Measurements from ENCODE around the gene DLL4. TPM values are rescaled to one million over a fixed set of nuclear protein-coding genes. Genes with fewer than 3 reads are reported as not detected.

Gene DLL4
- total RNA-seq, 5 donors from 2014 or later (not counting 1 experiment from before 2014, with no cell fraction given): 0.12 to 0.25 (median 0.13) TPM; not detected in 2

- no peak for ATAC-seq (replicated peaks in 1 of 4)
- H3K4me3 Mint-ChIP-seq: peak overlapping the region in 2 of 3 donors; percentile 80 to 87
- ChIA-PET CTCF (interaction anchor here in 1 of 2 donors (0.6 kb wide), 1 partner anchor 244 kb away, joined by 11 read pairs; no protein-coding TSS in a partner anchor), POLR2A (no interaction called here)
- Histone ChIP-seq H3K27me3 (replicated peaks in 1 of 2; ENCODE audit: control insufficient read depth in 2 of 2, extremely low read depth in 1 of 2, insufficient read depth in 2 of 2, low read length in 1 of 2) (peaks cover 0 to 3% of the 10 kb centered on the region in 2 experiments), H3K4me3 (ENCODE audit: control insufficient read depth in 1 of 2, extremely low read depth in 1 of 2, low read length in 1 of 2) (no peak overlapping the region), H3K9me3 (no peaks in the 10 kb centered on the region), H3K4me1 (ENCODE audit: control insufficient read depth in 1 of 2, extremely low read depth in 1 of 2, insufficient read depth in 2 of 2, low read length in 2 of 2) (peaks cover 16 to 32% of the 10 kb centered on the region in 2 experiments), H3K27ac (ENCODE audit: low read length) (no peak overlapping the region), H3K36me3 (ENCODE audit: control insufficient read depth in 2 of 2, extremely low read depth in 1 of 2, insufficient read depth in 1 of 2, low read length in 1 of 2) (no peaks in the 10 kb centered on the region)
- no peaks in the 10 kb centered on the region for H3K27me3 Mint-ChIP-seq
- H3K27ac Mint-ChIP-seq: no peak overlapping the region
- DNase-seq: no peak
- H3K9me3 Mint-ChIP-seq: no peaks in the 10 kb centered on the region
- H3K36me3 Mint-ChIP-seq: no peaks in the 10 kb centered on the region
- H3K4me1 Mint-ChIP-seq: peaks cover 28 to 39% (median 38%) of the 10 kb centered on the region in 3 donors
- 93% methylated on average over 7 of the region's 9 CpGs for WGBS (ENCODE audit: insufficient coverage)
These were observed 14.7 kb downstream of the DLL4 start for GRCh38 chr15:40943764-40944365.

- ATAC-seq (replicated peaks in 1 of 4) (no peak), DNase-seq (no peak)
- H3K9me3 Mint-ChIP-seq: no peaks in the 10 kb centered on the region
- no peaks in the 10 kb centered on the region for H3K36me3 Mint-ChIP-seq
- Histone ChIP-seq H3K27me3 (replicated peaks in 1 of 2; ENCODE audit: control insufficient read depth in 2 of 2, extremely low read depth in 1 of 2, insufficient read depth in 2 of 2, low read length in 1 of 2) (peaks cover 0 to 3% of the 10 kb centered on the region in 2 experiments), H3K27ac (ENCODE audit: low read length) (no peak overlapping the region), H3K36me3 (ENCODE audit: control insufficient read depth in 2 of 2, extremely low read depth in 1 of 2, insufficient read depth in 1 of 2, low read length in 1 of 2) (no peaks in the 10 kb centered on the region), H3K4me3 (ENCODE audit: control insufficient read depth in 1 of 2, extremely low read depth in 1 of 2, low read length in 1 of 2) (no peak overlapping the region), H3K9me3 (no peaks in the 10 kb centered on the region), H3K4me1 (ENCODE audit: control insufficient read depth in 1 of 2, extremely low read depth in 1 of 2, insufficient read depth in 2 of 2, low read length in 2 of 2) (peaks cover 16 to 32% of the 10 kb centered on the region in 2 experiments)
- ChIA-PET POLR2A (no interaction called here), CTCF (no interaction called here)
- H3K27ac Mint-ChIP-seq: no peak overlapping the region
- H3K4me3 Mint-ChIP-seq: peak overlapping the region in 1 of 3 donors; percentile 87
- H3K27me3 Mint-ChIP-seq: peaks cover 0 to under 1% of the 10 kb centered on the region in 2 donors
- peaks cover 28 to 38% (median 33%) of the 10 kb centered on the region in 3 donors for H3K4me1 Mint-ChIP-seq
- WGBS (ENCODE audit: insufficient coverage): 72% methylated on average over 5 of the region's 11 CpGs
These were observed 15.6 kb downstream of the DLL4 start for GRCh38 chr15:40944510-40945296.

GRCh38 chr15:40948706-40949473 lies 19.8 kb downstream of the DLL4 start:
- peaks cover 0 to 3% of the 10 kb centered on the region in 2 donors for H3K27me3 Mint-ChIP-seq
- WGBS (ENCODE audit: insufficient coverage): 73% methylated on average over 14 of the region's 21 CpGs
- no peaks in the 10 kb centered on the region for H3K36me3 Mint-ChIP-seq
- no peak for ATAC-seq (replicated peaks in 1 of 4)
- Histone ChIP-seq H3K27ac (ENCODE audit: low read length) (no peak overlapping the region), H3K36me3 (ENCODE audit: control insufficient read depth in 2 of 2, extremely low read depth in 1 of 2, insufficient read depth in 1 of 2, low read length in 1 of 2) (no peaks in the 10 kb centered on the region), H3K27me3 (replicated peaks in 1 of 2; ENCODE audit: control insufficient read depth in 2 of 2, extremely low read depth in 1 of 2, insufficient read depth in 2 of 2, low read length in 1 of 2) (peaks cover 0 to 9% of the 10 kb centered on the region in 2 experiments), H3K4me3 (ENCODE audit: control insufficient read depth in 1 of 2, extremely low read depth in 1 of 2, low read length in 1 of 2) (no peak overlapping the region), H3K4me1 (ENCODE audit: control insufficient read depth in 1 of 2, extremely low read depth in 1 of 2, insufficient read depth in 2 of 2, low read length in 2 of 2) (peaks cover 5 to 15% of the 10 kb centered on the region in 2 experiments), H3K9me3 (no peaks in the 10 kb centered on the region)
- no peaks in the 10 kb centered on the region for H3K9me3 Mint-ChIP-seq
- H3K4me3 Mint-ChIP-seq: no peak overlapping the region
- ChIA-PET CTCF (interaction anchor here in 1 of 2 donors (0.6 kb wide), 2 partner anchors 309 to 744 kb away, joined by 3 to 4 read pairs; no protein-coding TSS in a partner anchor), POLR2A (interaction anchor here (0.6 kb wide), 2 partner anchors 19 to 312 kb away, joined by 3 to 5 read pairs; no protein-coding TSS in a partner anchor)
- no peak for DNase-seq
- no peak overlapping the region for H3K27ac Mint-ChIP-seq
- H3K4me1 Mint-ChIP-seq: peaks cover 14 to 23% (median 14%) of the 10 kb centered on the region in 3 donors

GRCh38 chr15:40949756-40950207 lies 20.6 kb downstream of the DLL4 start:
- Mint-ChIP-seq H3K27ac (no peak overlapping the region), H3K4me3 (no peak overlapping the region)
- H3K4me1 ChIP-seq (ENCODE audit: control insufficient read depth in 1 of 2, extremely low read depth in 1 of 2, insufficient read depth in 2 of 2, low read length in 2 of 2): peaks cover 7 to 19% of the 10 kb centered on the region in 2 experiments

GRCh38 chr15:40951764-40952163 lies 22.6 kb downstream of the DLL4 start:
- Histone ChIP-seq H3K36me3 (ENCODE audit: control insufficient read depth in 2 of 2, extremely low read depth in 1 of 2, insufficient read depth in 1 of 2, low read length in 1 of 2) (no peaks in the 10 kb centered on the region), H3K27me3 (replicated peaks in 1 of 2; ENCODE audit: control insufficient read depth in 2 of 2, extremely low read depth in 1 of 2, insufficient read depth in 2 of 2, low read length in 1 of 2) (peaks cover 0 to 6% of the 10 kb centered on the region in 2 experiments), H3K9me3 (no peaks in the 10 kb centered on the region), H3K4me1 (ENCODE audit: control insufficient read depth in 1 of 2, extremely low read depth in 1 of 2, insufficient read depth in 2 of 2, low read length in 2 of 2) (peaks cover 7 to 19% of the 10 kb centered on the region in 2 experiments), H3K27ac (ENCODE audit: low read length) (no peak overlapping the region), H3K4me3 (ENCODE audit: control insufficient read depth in 1 of 2, extremely low read depth in 1 of 2, low read length in 1 of 2) (no peak overlapping the region)
- H3K27ac Mint-ChIP-seq: no peak overlapping the region
- CTCF ChIA-PET: interaction anchor here (0.7 to 1.5 kb wide), 4 partner anchors 10 to 148 kb away, joined by 3 read pairs; no protein-coding TSS in a partner anchor
- H3K9me3 Mint-ChIP-seq: no peaks in the 10 kb centered on the region
- no peaks in the 10 kb centered on the region for H3K36me3 Mint-ChIP-seq
- H3K4me1 Mint-ChIP-seq: peaks cover 11 to 21% (median 17%) of the 10 kb centered on the region in 3 donors
- 100% methylated on average over 1 of the region's 4 CpGs for WGBS (ENCODE audit: insufficient coverage)
- H3K27me3 Mint-ChIP-seq: peaks cover 0 to 3% of the 10 kb centered on the region in 2 donors
- ATAC-seq (replicated peaks in 1 of 4) (no peak), DNase-seq (no peak)
- POLR2A ChIA-PET: interaction anchor here in 1 of 2 donors (1.1 kb wide), 1 partner anchor 11 kb away, joined by 12 read pairs; no protein-coding TSS in a partner anchor
- H3K4me3 Mint-ChIP-seq: peak overlapping the region; percentile 89 to 92 (median 89)

More at GRCh38 chr15:40949756-40950207, 20.6 kb downstream of the DLL4 start:
- no peak overlapping the region for H3K27ac ChIP-seq (ENCODE audit: low read length)
- Mint-ChIP-seq H3K4me1 (peaks cover 11 to 25% (median 19%) of the 10 kb centered on the region in 3 donors), H3K9me3 (no peaks in the 10 kb centered on the region), H3K36me3 (no peaks in the 10 kb centered on the region), H3K27me3 (peaks cover 0 to 3% of the 10 kb centered on the region in 2 donors)
- no peak overlapping the region for H3K4me3 ChIP-seq (ENCODE audit: control insufficient read depth in 1 of 2, extremely low read depth in 1 of 2, low read length in 1 of 2)
- no peaks in the 10 kb centered on the region for H3K36me3 ChIP-seq (ENCODE audit: control insufficient read depth in 2 of 2, extremely low read depth in 1 of 2, insufficient read depth in 1 of 2, low read length in 1 of 2)
- ChIA-PET POLR2A (interaction anchor here (0.6 kb wide), 2 partner anchors 18 to 312 kb away, joined by 3 to 5 read pairs; no protein-coding TSS in a partner anchor), CTCF (interaction anchor here in 1 of 2 donors (0.6 kb wide), 1 partner anchor 310 kb away, joined by 4 read pairs; no protein-coding TSS in a partner anchor)
- no peaks in the 10 kb centered on the region for H3K9me3 ChIP-seq
- 66% methylated on average over 5 of the region's 7 CpGs for WGBS (ENCODE audit: insufficient coverage)
- DNase-seq (no peak), ATAC-seq (replicated peaks in 1 of 4) (no peak)
- H3K27me3 ChIP-seq (replicated peaks in 1 of 2; ENCODE audit: control insufficient read depth in 2 of 2, extremely low read depth in 1 of 2, insufficient read depth in 2 of 2, low read length in 1 of 2): peaks cover 0 to 6% of the 10 kb centered on the region in 2 experiments

Data from T-cell (primary cell).